SK-N-MC (cell line): Measurements from ENCODE around the gene STAT5A.
"Not testable (repeated sequence)": the region's sequence is repeated elsewhere in the genome, so short reads cannot be mapped to it uniquely, and the experiment has no call there.

Experiments used
- DNase-seq: peaks from one replicate; pipeline ENCODE4 v3.0.0-alpha.2; 2011; ENCODE audit warnings: low read depth, low spot score
- H3K27ac ChIP-seq: fragments of 200-600 bp; sonication (generic); 2 replicates; pipeline ENCODE4 v1.5.1; 2016; ENCODE audit warnings: mixed run types
- H3K36me3 ChIP-seq: fragments of 200-600 bp; sonication (generic); 2 replicates; pipeline ENCODE4 v1.6.1; 2017; ENCODE audit warnings: antibody characterized with exemption, low read length, mixed read lengths; ENCODE audit not compliant: insufficient read depth
- H3K4me3 ChIP-seq: fragments of 200-600 bp; sonication (generic); 2 replicates; pipeline ENCODE4 v1.5.1; 2016
- H3K9ac ChIP-seq: fragments of 200-600 bp; sonication (generic); 2 replicates; pipeline ENCODE4 v1.8.0; 2017; ENCODE audit warnings: mixed run types, mixed read lengths; ENCODE audit not compliant: insufficient read length
- H3K9me3 ChIP-seq: fragments of 200-600 bp; sonication (generic); 2 replicates; pipeline ENCODE4 v1.6.1; 2017; ENCODE audit warnings: low read depth, mild to moderate bottlenecking, antibody characterized with exemption, low read length, moderate library complexity, mixed read lengths
- EZH2 ChIP-seq: fragments of 200-600 bp; sonication (generic); IDR thresholded peaks from one replicate; pipeline ENCODE4 v1.6.1; 2017; ENCODE audit warnings: antibody characterized with exemption
- FOXP2 ChIP-seq: optimal IDR thresholded peaks from 2 replicates; pipeline ENCODE3; 2011; ENCODE audit warnings: mild to moderate bottlenecking, moderate library complexity; ENCODE audit not compliant: insufficient read depth; ENCODE audit errors: extremely low read length, control extremely low read depth
- POLR2AphosphoS5 ChIP-seq: IDR thresholded peaks from 2 replicates; pipeline ENCODE4 v1.6.1; 2012; ENCODE audit warnings: mild to moderate bottlenecking, low read depth, low read length, borderline replicate concordance

STAT5A gene

DNA sequence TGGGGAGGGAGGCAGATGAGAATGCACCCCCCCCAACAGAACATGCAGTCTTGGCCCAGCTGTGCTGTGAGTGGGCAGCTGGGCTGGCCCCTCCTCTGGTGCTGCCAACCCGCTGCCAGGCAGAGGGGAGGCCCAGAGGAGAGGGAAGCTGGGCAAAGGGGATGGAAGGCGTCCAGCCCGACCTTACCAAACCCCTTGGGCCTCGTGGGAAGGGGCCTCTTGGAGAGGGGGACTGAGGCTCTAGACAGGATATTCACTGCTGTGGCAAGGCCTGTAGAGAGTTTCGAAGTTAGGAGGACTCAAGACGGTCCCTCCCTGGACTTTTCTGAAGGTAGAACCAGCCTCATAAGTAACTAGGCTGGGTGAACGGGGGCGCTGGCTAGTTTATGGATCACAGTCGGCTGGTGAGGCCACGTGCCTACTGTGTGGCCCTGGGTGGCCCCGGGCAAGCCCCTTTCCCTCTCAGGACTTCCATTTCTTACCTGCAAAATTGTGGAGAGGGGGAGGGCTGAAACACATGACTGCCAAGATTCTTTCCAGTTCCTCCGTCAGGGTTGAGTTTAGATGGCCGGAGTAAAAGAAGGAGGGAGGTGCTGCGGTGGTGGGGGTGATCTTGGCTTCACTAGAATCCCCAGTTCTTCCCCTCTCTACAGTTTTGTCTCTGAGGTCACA, 857 bp upstream of the STAT5A start:
- Histone ChIP-seq H3K9ac (no peak overlapping the region), H3K4me3 (no peak overlapping the region), H3K36me3 (no peaks in the 10 kb centered on the region), H3K27ac (no peak overlapping the region), H3K9me3 (no peaks in the 10 kb centered on the region)
- DNase-seq: no peak
- no peak for TF ChIP-seq POLR2AphosphoS5

DNA sequence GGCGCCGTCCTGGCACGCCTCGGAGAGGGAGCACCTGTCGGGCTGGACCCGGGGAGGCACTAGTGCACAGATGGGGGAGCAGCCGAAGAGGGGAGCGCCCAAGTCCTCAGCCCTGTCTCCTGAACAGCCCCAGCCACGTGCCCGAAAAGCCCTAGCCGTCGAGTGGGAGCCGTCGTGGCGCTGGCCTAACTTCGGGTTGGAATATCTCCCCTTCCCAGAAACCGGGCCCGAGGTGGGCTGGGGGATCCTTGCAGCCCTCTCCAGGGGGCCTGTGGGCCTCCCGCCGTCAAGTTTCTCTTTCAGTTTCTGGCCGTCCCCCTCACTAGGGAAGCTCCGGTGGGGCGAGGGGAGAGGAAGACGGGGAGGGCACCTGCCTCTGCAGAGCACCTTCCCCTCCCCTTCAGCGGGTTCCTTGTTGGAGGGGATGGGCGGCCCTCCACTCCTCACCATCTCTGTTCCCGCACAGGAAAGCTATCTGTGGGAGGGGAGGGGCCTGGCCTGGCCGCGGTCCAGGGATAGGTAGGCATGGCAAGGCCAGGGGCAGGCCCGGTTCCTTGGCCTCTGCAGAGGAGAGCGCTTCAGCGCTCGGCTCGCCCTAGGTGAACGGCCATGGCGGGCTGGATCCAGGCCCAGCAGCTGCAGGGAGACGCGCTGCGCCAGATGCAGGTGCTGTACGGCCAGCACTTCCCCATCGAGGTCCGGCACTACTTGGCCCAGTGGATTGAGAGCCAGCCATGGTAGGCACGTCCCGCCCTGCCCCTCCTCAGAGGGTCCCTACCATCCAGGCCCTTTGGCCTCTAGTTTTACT, 709 bp downstream of the STAT5A start:
- no peak for TF ChIP-seq EZH2
- TF ChIP-seq POLR2AphosphoS5: no peak
- no peak for TF ChIP-seq FOXP2
- H3K9me3 ChIP-seq: no peaks in the 10 kb centered on the region
- DNase-seq: no peak
- H3K4me3 ChIP-seq: no peak overlapping the region
- no peak overlapping the region for H3K9ac ChIP-seq
- no peak overlapping the region for H3K27ac ChIP-seq
- H3K36me3 ChIP-seq: no peaks in the 10 kb centered on the region

DNA sequence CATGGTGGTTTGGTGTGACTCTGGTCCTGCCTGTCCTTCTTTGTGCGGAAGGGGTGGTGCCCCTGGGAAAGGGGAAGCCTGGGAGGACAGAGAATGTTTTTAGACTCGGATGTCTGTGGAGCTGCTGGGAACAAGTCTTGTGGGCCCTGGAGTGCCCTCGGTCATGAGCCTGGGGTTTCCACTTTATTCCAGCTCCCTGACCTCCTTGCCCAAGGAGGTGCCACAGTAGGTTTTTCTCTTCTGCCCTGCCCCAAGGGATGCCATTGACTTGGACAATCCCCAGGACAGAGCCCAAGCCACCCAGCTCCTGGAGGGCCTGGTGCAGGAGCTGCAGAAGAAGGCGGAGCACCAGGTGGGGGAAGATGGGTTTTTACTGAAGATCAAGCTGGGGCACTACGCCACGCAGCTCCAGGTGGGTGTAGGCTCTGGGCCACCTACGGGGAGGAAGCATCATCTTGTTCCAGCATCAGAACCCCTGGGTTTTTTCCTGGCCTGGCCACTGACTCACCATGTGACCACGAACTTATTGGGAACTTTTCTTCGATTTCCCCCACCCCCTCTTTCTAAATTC, 1.4 kb downstream of the STAT5A start:
- no peak overlapping the region for H3K4me3 ChIP-seq
- no peak overlapping the region for H3K9ac ChIP-seq
- no peak overlapping the region for H3K27ac ChIP-seq

DNA sequence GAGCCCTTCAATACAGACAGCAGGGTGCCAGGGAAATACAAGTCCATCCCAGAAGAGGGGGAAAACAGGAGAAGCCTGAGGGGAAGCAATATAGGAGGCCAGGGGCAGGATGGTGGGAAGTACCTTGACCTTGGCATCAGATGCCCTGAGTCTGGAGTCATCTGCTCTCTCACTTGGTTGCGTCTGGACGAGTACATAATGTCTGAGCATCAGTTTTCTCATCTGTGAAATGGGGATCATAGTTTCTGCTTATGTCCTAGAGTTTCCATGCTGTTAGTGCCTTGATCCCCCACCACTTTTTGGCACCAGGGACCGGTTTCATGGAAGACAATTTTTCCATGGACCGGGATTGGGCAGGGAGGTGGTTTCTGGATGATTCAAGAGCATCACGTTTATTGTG, 2.3 kb downstream of the STAT5A start:
- Histone ChIP-seq H3K9ac (no peak overlapping the region), H3K27ac (no peak overlapping the region), H3K9me3 (no peaks in the 10 kb centered on the region), H3K4me3 (no peak overlapping the region), H3K36me3 (no peaks in the 10 kb centered on the region)
- TF ChIP-seq POLR2AphosphoS5 (no peak), FOXP2 (no peak), EZH2 (no peak)
- DNase-seq: no peak

More for the DNA sequence above, 1.4 kb downstream of the STAT5A start:
- H3K9me3 ChIP-seq: no peaks in the 10 kb centered on the region
- no peak for DNase-seq
- no peaks in the 10 kb centered on the region for H3K36me3 ChIP-seq
- TF ChIP-seq POLR2AphosphoS5 (no peak), EZH2 (no peak)

DNA sequence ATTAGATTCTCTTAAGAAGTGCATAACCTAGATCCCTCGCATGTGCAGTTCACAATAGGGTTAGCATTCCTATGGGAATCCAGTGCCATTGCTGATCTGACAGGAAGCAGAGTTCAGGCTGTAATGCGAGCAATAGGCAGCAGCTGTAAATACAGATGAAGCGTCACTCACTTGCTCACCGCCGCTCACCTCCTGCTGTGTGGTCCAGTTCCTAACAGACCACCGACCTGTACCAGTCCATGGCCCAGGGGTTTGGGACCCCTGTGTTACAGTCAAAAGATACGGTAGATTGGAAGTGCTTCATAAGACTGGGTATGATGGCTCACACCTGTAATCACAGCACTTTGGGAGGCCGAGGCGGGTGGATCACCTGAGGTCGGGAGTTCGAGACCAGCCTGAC, 2.8 kb downstream of the STAT5A start:
- no peaks in the 10 kb centered on the region for H3K36me3 ChIP-seq
- no peak for TF ChIP-seq FOXP2
- no peak for TF ChIP-seq POLR2AphosphoS5
- TF ChIP-seq EZH2: no peak

DNA sequence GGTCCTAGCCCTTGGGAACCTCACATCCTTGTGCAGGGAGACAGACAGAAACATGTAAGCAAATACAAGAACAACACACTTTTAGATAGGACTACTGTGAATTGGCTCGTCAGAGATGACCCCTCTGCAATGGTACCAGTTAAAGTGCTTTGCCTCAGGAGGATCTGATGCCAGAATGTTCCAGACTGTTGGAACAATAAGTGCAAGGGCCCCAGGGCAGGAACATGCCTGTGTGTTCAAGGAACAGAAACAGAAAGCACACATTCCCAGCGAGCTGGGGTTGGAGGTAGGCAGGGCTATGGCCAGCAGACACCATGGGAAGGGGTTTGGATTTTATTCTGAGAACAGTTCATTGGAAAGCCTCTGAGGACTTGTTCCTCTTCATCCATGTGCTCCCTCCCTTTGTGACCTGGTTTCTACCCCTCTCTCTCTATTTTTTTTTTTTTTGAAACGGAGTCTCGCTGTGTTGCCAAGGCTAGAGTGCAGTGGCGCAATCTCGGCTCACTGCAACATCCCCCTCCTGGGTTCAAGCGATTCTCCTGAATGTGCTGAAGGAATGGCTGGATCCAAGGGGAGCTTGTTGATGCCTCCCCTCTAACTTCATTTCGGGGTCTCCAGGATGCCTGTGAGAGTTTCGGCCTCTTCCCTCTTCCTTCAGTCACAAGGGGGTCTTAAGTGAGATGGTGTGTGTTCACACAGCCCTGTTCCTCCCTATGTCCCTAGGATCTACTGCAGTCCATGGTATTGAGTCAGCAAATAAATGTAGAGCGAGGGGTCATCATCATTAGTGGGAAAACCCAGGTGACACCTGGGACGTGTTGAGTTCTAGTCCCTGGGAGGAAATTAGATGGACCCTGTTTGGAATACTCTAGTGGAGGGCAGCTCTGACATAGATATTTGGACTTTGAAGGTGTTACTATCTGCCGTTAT, 6.4 kb downstream of the STAT5A start:
- H3K27ac ChIP-seq: no peak overlapping the region
- H3K36me3 ChIP-seq: no peaks in the 10 kb centered on the region
- H3K9me3 ChIP-seq: no peaks in the 10 kb centered on the region
- H3K9ac ChIP-seq: no peak overlapping the region
- TF ChIP-seq FOXP2 (no peak), POLR2AphosphoS5 (no peak), EZH2 (no peak)
- no peak overlapping the region for H3K4me3 ChIP-seq
- no peak for DNase-seq

More for the DNA sequence above, 2.8 kb downstream of the STAT5A start:
- no peak overlapping the region for H3K4me3 ChIP-seq
- H3K9me3 ChIP-seq: no peaks in the 10 kb centered on the region
- no peak overlapping the region for H3K9ac ChIP-seq
- DNase-seq: no peak
- no peak overlapping the region for H3K27ac ChIP-seq

DNA sequence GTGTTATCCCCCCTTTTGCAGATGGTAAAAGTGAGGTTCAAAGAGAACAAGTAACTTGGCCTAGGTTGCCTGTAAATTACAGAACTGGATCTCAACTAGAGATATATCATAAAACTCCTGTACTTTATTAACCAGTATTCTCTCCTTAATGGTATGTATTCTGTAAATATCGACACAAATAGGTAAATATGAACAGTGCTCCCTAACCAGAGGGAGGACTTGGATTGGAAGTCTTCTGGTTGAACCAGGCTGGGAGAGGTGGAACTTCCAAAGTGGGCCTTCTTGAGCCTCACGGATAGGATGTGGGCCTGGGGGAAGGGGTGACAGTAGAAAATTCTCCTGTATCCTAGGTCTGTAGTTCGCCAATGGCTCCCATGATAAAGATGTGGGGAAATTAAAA, 7.7 kb downstream of the STAT5A start:
- no peaks in the 10 kb centered on the region for H3K9me3 ChIP-seq
- H3K36me3 ChIP-seq: no peaks in the 10 kb centered on the region
- no peak overlapping the region for H3K27ac ChIP-seq
- DNase-seq: no peak
- TF ChIP-seq EZH2: no peak
- no peak for TF ChIP-seq POLR2AphosphoS5
- TF ChIP-seq FOXP2: no peak
- no peak overlapping the region for H3K9ac ChIP-seq
- H3K4me3 ChIP-seq: no peak overlapping the region

DNA sequence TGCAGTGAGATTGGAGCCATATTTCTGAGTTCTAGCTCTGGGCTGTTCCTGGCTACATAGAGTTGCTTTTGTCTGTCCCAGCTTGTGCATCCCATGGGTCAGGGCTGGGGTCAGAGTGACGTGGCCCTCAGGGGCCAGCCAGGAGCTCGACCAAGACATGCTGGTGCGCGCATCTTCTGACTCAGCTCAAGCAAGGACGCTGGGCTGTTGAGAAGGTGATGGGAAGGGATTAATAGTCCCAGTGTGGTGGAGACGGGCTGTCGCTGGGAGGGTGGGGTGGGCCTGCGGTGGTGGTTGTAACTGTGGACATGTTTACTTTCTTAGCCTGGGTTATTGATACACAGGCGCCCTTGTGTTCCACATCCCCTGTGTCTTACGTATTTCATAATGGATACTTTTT, 9.5 kb downstream of the STAT5A start:
- H3K9me3 ChIP-seq, DNase-seq, H3K9ac ChIP-seq, H3K27ac ChIP-seq, H3K4me3 ChIP-seq, H3K36me3 ChIP-seq: not testable (repeated sequence)

DNA sequence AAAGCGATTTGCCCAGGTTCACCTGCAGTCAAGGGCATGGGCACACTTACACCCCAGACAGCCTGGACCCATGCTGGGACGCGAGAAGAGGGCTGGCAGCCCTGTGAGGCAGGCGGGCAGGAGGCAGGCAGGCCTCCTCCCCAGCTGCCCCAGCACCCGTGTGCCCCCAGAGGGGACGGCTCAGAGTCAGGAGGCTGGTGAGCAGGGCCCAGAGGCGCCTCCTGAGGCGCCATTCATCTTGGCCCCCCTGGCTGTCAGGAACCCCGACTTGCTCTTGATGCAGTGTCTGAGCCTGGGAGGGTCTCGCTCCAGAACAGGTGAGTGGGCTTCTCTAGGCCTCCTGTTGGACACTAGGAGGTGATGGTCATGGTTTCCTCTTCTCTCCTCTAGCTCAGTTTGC, 11.1 kb downstream of the STAT5A start:
- not testable (repeated sequence) for H3K27ac ChIP-seq, H3K9ac ChIP-seq, H3K36me3 ChIP-seq, H3K9me3 ChIP-seq, DNase-seq, H3K4me3 ChIP-seq

DNA sequence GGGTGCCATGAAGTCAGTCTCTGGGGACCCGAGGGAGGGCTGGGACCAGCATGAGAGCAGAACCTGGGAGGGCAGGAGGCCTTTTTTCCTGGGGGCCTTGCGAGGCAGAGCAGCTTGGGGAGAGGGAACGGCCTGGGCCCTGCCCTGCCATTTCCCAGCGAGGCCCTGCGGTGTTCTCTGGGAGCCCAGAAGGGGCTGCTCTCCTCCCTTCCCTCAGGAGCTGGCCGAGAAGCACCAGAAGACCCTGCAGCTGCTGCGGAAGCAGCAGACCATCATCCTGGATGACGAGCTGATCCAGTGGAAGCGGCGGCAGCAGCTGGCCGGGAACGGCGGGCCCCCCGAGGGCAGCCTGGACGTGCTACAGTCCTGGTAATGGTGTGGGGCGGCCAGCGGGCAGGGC, 11.6 kb downstream of the STAT5A start:
- H3K36me3 ChIP-seq, H3K9ac ChIP-seq, H3K9me3 ChIP-seq, H3K27ac ChIP-seq, H3K4me3 ChIP-seq, DNase-seq: not testable (repeated sequence)
